Measurements from ENCODE around the gene ACLY.
"Not testable (repeated sequence)": the region's sequence is repeated elsewhere in the genome, so short reads cannot be mapped to it uniquely, and the experiment has no call there.

ACLY gene

DNA sequence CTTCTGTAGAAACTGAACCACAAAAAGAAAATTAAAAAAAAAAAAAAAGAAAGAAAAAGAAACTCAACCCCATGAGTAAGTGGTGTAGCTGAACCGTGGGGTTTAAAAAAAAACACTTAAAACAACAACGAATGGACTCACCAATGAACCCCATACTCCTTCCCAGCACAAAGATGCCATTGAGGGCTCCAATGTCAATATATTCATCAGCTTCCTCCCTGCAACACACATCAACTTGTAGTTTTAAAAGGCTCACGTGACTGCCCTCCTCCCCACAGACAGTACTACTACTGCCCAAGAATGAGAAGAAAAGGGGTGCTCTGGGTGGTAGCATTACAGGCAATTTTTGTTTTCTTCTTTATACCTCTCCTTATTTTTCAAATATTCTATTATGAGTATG is 50.2 kb downstream of the ACLY start:
- H3K36me3 ChIP-seq (ENCODE audit: insufficient read depth, low read length): peaks cover 67% of the 10 kb centered on the region
- 92% methylated on average over 3 of the region's 3 CpGs for WGBS

DNA sequence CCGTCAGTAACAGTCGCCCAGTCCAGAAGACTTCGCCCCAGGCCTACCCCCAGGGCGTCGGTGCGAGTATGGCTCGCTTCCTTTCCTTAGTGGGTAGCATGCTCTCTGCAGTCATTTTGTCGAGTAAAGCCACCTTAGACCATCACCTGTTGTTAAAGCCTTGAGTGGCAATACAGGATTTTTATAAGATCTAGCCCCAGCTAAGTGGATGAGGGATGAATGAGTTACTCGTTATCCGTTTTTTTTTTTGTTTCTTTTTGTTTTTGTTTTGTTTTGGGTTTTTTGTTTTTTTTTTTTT is 53.2 kb downstream of the ACLY start:
- Histone ChIP-seq H3K27ac (ENCODE audit: low read depth, low read length) (peak overlapping the region; percentile 48; the same call in 1 of the 2 replicates), H3K4me3 (ENCODE audit: low read length) (peak overlapping the region; percentile 92), H3K4me1 (ENCODE audit: insufficient read depth, low read length) (peaks cover 27% of the 10 kb centered on the region), H3K27me3 (ENCODE audit: insufficient read depth, low read length) (no peaks in the 10 kb centered on the region), H3K36me3 (ENCODE audit: insufficient read depth, low read length) (peaks cover 38% of the 10 kb centered on the region), H3K9me3 (ENCODE audit: insufficient read depth, low read depth, low read length) (no peaks in the 10 kb centered on the region), H3K9ac (ENCODE audit: low read depth, low read length) (peak overlapping the region; percentile 53; the same call in 1 of the 2 replicates)
- 17% methylated on average over 10 of the region's 10 CpGs for WGBS

More for the DNA sequence above, 50.2 kb downstream of the ACLY start:
- no peaks in the 10 kb centered on the region for H3K9me3 ChIP-seq (ENCODE audit: insufficient read depth, low read depth, low read length)
- H3K4me3 ChIP-seq (ENCODE audit: low read length): no peak overlapping the region
- H3K9ac ChIP-seq (ENCODE audit: low read depth, low read length): no peak overlapping the region
- H3K4me1 ChIP-seq (ENCODE audit: insufficient read depth, low read length): peaks cover 8% of the 10 kb centered on the region; the same call in 1 of the 2 replicates
- no peak overlapping the region for H3K27ac ChIP-seq (ENCODE audit: low read depth, low read length)
- no peaks in the 10 kb centered on the region for H3K27me3 ChIP-seq (ENCODE audit: insufficient read depth, low read length)

DNA sequence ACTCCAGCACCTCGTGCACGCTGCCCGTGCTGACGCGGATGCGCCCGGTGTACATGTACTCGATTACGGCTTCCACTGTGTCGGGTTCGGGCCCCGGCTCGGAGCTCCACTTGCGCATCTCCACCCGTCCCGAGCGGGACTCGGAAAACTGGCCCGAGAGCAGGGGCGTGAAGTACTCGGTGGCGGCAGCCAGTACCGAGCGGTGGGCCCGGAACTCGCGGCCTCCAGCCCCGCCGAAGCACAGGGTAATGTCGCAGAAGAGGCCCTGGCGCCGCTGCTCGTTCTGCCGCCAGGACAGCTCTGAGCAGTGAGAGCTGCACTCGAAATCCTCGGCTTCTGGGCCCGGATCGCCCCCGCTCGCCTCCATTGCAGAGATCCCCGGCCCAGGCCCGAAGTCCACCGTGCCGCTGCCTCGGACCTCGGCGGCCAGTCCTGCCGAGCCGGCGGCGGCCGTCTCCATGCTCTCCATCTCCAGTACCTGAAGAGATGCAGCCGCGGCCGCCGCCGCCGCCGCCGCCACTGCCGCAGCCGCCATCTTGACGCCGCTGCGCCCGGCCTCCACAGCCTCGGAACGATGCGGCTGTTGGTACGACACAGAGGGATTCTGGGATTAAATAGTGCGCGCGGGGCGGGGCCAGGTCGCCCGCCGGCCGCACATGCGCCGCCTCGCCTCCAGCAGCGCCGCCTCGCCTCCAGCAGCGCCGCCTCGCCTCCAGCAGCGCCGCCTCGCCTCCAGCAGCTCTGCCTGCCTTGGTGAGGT is 53.7 kb downstream of the ACLY start, which contains the start of gene KLHL11:
TSS of gene KLHL11 (minus strand) at position 588 of the 760 bp plus-strand sequence. CDS start at position 535, 53 bp downstream.
- Histone ChIP-seq H3K4me1 (ENCODE audit: insufficient read depth, low read length) (peaks cover 31% of the 10 kb centered on the region), H3K4me3 (ENCODE audit: low read length) (peak within 1 kb of the TSS; percentile 92), H3K27ac (ENCODE audit: low read depth, low read length) (peak within 1 kb of the TSS; percentile 82), H3K36me3 (ENCODE audit: insufficient read depth, low read length) (peaks cover 33% of the 10 kb centered on the region), H3K27me3 (ENCODE audit: insufficient read depth, low read length) (no peaks in the 10 kb centered on the region), H3K9me3 (ENCODE audit: insufficient read depth, low read depth, low read length) (no peaks in the 10 kb centered on the region), H3K9ac (ENCODE audit: low read depth, low read length) (peak within 1 kb of the TSS; percentile 94)
- under 1% methylated on average over 90 of the region's 90 CpGs for WGBS

DNA sequence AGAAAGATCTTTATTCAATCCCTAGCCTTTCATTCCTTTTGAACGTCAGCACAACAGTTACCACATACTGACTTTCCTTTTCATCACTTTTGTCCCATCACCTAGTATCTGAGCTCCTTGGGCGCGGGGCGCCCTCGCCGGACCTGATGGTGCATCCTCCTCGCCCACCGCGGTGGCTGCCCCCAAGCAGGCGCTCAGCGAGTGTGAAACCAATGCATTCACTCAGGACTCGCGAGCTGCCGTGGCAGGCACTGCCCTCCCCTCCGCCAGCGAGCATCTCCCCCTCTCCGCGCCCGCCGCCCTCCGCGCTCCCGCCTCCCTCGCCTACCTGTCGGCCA is 54.3 kb downstream of the ACLY start:
- Histone ChIP-seq H3K4me3 (ENCODE audit: low read length) (peak overlapping the region; percentile 92), H3K36me3 (ENCODE audit: insufficient read depth, low read length) (peaks cover 27% of the 10 kb centered on the region), H3K9ac (ENCODE audit: low read depth, low read length) (peak overlapping the region; percentile 94), H3K9me3 (ENCODE audit: insufficient read depth, low read depth, low read length) (no peaks in the 10 kb centered on the region), H3K27ac (ENCODE audit: low read depth, low read length) (peak overlapping the region; percentile 82), H3K27me3 (ENCODE audit: insufficient read depth, low read length) (no peaks in the 10 kb centered on the region), H3K4me1 (ENCODE audit: insufficient read depth, low read length) (peaks cover 37% of the 10 kb centered on the region)
- under 1% methylated on average over 25 of the region's 25 CpGs for WGBS

DNA sequence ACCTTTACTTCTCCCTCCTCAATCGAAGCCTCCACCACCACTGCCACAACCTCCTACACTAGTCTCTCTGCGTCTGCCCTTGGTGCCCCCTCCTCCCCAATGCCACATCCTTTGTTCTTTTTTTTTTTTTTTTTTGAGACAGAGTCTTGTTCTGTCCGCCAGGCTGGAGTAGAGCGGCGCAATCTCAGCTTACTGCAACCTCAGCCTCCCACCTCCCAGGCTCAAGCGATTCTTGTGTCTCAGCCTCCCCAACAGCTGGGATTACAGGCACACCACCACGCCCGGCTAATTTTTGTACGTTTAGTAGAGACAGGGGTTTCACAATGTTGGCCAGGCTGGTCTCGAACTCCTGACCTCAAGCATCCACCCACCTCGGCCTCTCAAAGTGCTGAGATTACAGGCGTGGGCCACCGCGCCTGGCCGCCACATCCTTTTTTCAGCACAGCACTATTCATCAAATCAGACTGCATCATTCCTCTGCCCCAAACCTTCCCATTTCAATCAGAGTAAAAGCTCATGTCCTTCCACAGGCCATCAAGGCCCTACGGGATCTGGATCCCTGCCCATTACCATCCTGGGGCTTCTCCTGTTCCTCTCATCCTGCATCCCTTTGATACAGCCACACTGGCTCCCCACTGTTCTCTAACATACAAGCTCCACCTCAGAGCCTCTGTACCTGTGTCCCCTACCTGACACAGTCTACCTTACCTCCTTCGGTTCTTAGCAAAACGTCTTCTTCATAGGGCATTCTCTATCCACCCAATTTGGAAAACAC is 55.5 kb downstream of the ACLY start:
- Histone ChIP-seq H3K4me1 (ENCODE audit: insufficient read depth, low read length) (peaks cover 38% of the 10 kb centered on the region), H3K9me3 (ENCODE audit: insufficient read depth, low read depth, low read length) (no peaks in the 10 kb centered on the region), H3K9ac (ENCODE audit: low read depth, low read length) (no peak overlapping the region), H3K4me3 (ENCODE audit: low read length) (peak overlapping the region; percentile 92), H3K27ac (ENCODE audit: low read depth, low read length) (no peak overlapping the region), H3K36me3 (ENCODE audit: insufficient read depth, low read length) (peaks cover 16% of the 10 kb centered on the region), H3K27me3 (ENCODE audit: insufficient read depth, low read length) (no peaks in the 10 kb centered on the region)
- WGBS: 80% methylated on average over 18 of the region's 18 CpGs

DNA sequence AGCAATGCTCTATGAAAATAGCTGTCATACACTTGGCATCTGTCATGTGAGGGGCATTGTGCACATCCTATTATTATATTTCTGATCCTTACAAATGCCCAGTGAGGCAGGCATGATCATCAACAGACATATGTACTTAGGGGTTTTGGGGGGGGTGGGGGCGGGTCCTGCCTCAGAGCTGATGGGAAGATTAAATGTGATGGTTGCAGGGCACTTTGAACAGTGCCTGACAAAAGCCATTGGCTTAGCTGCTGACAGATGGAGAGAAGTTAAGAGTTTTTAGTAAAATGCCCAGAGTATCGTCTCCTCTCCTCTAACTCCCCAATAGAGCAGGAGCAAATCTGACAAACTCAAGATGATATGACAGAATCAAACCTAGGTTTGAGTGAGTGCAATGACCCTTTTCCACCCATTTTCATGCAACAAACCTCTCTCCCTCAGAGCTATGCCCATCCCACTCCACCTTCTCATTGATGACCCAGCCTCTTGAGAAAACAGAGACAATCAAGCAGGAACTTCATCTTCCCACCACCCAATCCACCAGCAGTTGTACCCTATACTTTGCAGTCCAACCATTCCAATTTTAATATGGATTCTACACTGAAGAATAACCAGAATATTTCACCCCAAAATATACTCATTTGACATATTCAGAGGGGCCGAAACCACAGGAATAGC is 58.4 kb downstream of the ACLY start:
- H3K9ac ChIP-seq (ENCODE audit: low read depth, low read length): no peak overlapping the region
- no peak overlapping the region; the same call in 1 of the 2 replicates for H3K27ac ChIP-seq (ENCODE audit: low read depth, low read length)
- H3K4me3 ChIP-seq (ENCODE audit: low read length): peak overlapping the region; percentile 16; the same call in 1 of the 2 replicates
- H3K36me3 ChIP-seq (ENCODE audit: insufficient read depth, low read length): no peaks in the 10 kb centered on the region
- 61% methylated on average over 3 of the region's 3 CpGs for WGBS
- H3K27me3 ChIP-seq (ENCODE audit: insufficient read depth, low read length): no peaks in the 10 kb centered on the region
- peaks cover 38% of the 10 kb centered on the region for H3K4me1 ChIP-seq (ENCODE audit: insufficient read depth, low read length)
- no peaks in the 10 kb centered on the region for H3K9me3 ChIP-seq (ENCODE audit: insufficient read depth, low read depth, low read length)

DNA sequence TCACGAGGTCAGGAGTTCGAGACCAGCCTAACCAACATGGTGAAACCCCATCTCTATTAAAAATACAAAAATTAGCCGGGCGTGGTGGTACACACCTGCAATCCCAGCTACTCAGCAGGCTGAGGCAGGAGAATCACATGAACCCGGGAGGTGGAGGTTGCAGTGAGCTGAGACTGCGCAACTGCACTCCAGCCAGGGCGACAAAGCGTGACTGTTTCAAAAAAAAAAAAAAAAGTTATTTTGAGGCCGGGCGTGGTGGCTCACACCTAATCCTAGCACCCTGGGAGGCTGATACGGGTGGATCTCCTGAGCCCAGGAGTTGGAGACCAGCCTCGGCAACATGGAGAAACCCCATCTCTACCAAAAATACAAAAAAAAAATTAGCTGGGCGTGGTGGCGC is 67.4 kb downstream of the ACLY start:
- H3K4me3 ChIP-seq (ENCODE audit: low read length); H3K9ac ChIP-seq (ENCODE audit: low read depth, low read length); H3K27ac ChIP-seq (ENCODE audit: low read depth, low read length); H3K27me3 ChIP-seq (ENCODE audit: insufficient read depth, low read length); H3K9me3 ChIP-seq (ENCODE audit: insufficient read depth, low read depth, low read length); H3K4me1 ChIP-seq (ENCODE audit: insufficient read depth, low read length): not testable (repeated sequence)
- peaks cover 36% of the 10 kb centered on the region for H3K36me3 ChIP-seq (ENCODE audit: insufficient read depth, low read length)
- 92% methylated on average over 14 of the region's 14 CpGs for WGBS

DNA sequence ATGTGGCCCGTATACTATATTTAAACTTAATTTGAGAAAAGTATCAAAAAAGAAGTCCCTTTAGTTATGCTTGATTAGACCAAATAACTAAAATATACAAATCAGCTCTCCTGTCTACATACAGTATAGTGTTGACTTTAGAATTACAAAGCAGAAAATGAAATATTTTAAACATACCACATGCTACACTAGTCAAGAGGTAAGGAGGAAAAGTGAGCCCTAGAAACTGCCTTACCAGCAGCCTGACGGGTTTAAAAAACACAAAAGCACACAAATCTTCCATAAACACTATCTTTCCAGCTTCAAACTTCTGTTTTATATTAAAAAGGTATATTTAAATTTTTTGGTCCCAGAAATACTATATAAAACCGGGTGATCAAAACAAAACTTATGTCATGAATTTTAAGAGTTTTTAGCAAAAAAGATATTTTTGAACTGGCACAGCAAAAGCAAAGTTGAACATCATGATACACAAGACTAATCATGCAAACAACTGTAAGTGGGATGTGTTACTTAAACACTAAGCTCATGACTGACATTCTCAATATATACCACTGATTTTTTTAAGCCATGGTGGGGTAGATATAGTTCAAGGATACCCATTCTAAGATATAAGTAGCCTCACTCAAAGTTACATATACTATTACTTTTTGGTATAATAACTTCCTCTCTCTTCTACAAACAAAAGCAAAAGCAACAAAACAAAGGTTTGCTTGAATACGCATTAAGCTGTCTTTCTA is 69.3 kb downstream of the ACLY start:
- 86% methylated on average over 2 of the region's 4 CpGs for WGBS
- Histone ChIP-seq H3K27ac (ENCODE audit: low read depth, low read length) (no peak overlapping the region), H3K4me3 (ENCODE audit: low read length) (no peak overlapping the region), H3K9ac (ENCODE audit: low read depth, low read length) (no peak overlapping the region), H3K9me3 (ENCODE audit: insufficient read depth, low read depth, low read length) (no peaks in the 10 kb centered on the region), H3K36me3 (ENCODE audit: insufficient read depth, low read length) (peaks cover 28% of the 10 kb centered on the region), H3K27me3 (ENCODE audit: insufficient read depth, low read length) (no peaks in the 10 kb centered on the region), H3K4me1 (ENCODE audit: insufficient read depth, low read length) (0 out of 2 replicates have a peak, but pooled peaks cover 3% of the 10 kb centered on the region)

DNA sequence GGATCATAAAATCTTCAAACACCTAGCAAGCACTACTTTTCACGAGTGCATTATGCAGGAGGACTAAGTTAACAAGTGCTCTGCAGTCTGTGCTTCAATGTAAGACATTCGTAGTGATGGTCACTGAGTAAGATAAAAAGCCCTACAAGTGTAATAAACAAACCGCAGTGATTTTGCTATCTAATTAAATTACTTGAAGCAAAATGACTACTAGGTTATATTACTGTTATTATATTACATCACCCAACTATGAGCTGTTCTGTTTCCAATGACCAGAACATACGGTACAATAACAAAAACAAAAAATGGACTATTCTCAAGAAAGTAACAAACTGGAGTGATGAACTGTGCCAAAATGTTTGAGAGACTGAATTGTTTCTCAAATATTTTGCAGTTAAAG is 70.0 kb downstream of the ACLY start:
- peaks cover 22% of the 10 kb centered on the region for H3K36me3 ChIP-seq (ENCODE audit: insufficient read depth, low read length)
- H3K4me3 ChIP-seq (ENCODE audit: low read length): no peak overlapping the region
- 91% methylated on average over 3 of the region's 4 CpGs for WGBS
- 0 out of 2 replicates have a peak, but pooled peaks cover 3% of the 10 kb centered on the region for H3K4me1 ChIP-seq (ENCODE audit: insufficient read depth, low read length)
- no peak overlapping the region for H3K9ac ChIP-seq (ENCODE audit: low read depth, low read length)
- no peak overlapping the region for H3K27ac ChIP-seq (ENCODE audit: low read depth, low read length)
- H3K27me3 ChIP-seq (ENCODE audit: insufficient read depth, low read length): no peaks in the 10 kb centered on the region
- no peaks in the 10 kb centered on the region for H3K9me3 ChIP-seq (ENCODE audit: insufficient read depth, low read depth, low read length)

DNA sequence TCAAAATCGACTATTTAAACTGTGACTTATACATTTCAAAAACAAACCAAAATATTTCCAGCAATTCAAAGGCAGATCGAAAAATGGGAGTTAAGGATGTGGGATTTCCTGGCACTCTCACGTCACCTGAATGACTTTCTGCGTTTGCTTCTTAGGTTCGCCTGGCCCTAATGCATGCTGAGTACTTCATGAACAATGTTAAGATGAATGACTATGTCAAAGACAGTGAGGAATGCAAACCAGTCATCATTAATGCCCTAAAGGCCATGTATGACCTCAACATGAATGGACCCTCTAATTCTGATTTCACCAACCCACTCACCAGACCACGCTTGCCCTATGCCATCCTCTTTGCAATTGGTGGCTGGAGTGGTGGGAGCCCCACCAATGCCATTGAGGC is 73.8 kb downstream of the ACLY start:
- H3K4me3 ChIP-seq (ENCODE audit: low read length): no peak overlapping the region
- no peak overlapping the region for H3K27ac ChIP-seq (ENCODE audit: low read depth, low read length)
- WGBS: 88% methylated on average over 6 of the region's 6 CpGs
- H3K4me1 ChIP-seq (ENCODE audit: insufficient read depth, low read length): 0 out of 2 replicates have a peak, but pooled peaks cover 3% of the 10 kb centered on the region
- no peak overlapping the region for H3K9ac ChIP-seq (ENCODE audit: low read depth, low read length)
- H3K9me3 ChIP-seq (ENCODE audit: insufficient read depth, low read depth, low read length): no peaks in the 10 kb centered on the region
- no peaks in the 10 kb centered on the region for H3K27me3 ChIP-seq (ENCODE audit: insufficient read depth, low read length)
- H3K36me3 ChIP-seq (ENCODE audit: insufficient read depth, low read length): peaks cover 3% of the 10 kb centered on the region; the same call in 1 of the 2 replicates

Data from HUES64 (cell line).